Measurements from ENCODE around the gene ABL1. TPM values are rescaled to one million over a fixed set of nuclear protein-coding genes. Genes with fewer than 3 reads are reported as not detected.

Gene ABL1
- total RNA-seq, 2 experiments from 2014 or later = 31.7 to 34.1 TPM

- Mint-ChIP-seq H3K4me3 (no peak overlapping the region), H3K27ac (no peak overlapping the region), H3K27me3 (ENCODE audit: low read depth) (peaks cover 2% of the 10 kb centered on the region), H3K9me3 (ENCODE audit: insufficient read depth) (no peaks in the 10 kb centered on the region), H3K4me1 (ENCODE audit: low read depth) (no peaks in the 10 kb centered on the region), H3K36me3 (ENCODE audit: low read depth) (no peaks in the 10 kb centered on the region)
- DNase-seq (no peak), ATAC-seq (no peak)
- ChIA-PET POLR2A (no interaction called here), CTCF (no interaction called here)
These were observed 62.9 kb downstream of the ABL1 start for GRCh38 chr9:130897848-130898551.

GRCh38 chr9:130898552-130898852, 63.4 kb downstream of the ABL1 start:
- peaks cover 2% of the 10 kb centered on the region for H3K27me3 Mint-ChIP-seq (ENCODE audit: low read depth)
- H3K4me1 Mint-ChIP-seq (ENCODE audit: low read depth) = no peaks in the 10 kb centered on the region
- no peak overlapping the region for H3K4me3 Mint-ChIP-seq
- H3K36me3 Mint-ChIP-seq (ENCODE audit: low read depth) = no peaks in the 10 kb centered on the region
- no peaks in the 10 kb centered on the region for H3K9me3 Mint-ChIP-seq (ENCODE audit: insufficient read depth)
- DNase-seq (no peak), ATAC-seq (no peak)
- CTCF ChIA-PET = no interaction called here
- no peak overlapping the region for H3K27ac Mint-ChIP-seq
- POLR2A ChIA-PET = no interaction called here

- DNase-seq (no peak), ATAC-seq (no peak)
- Mint-ChIP-seq H3K4me3 (no peak overlapping the region), H3K27me3 (ENCODE audit: low read depth) (peaks cover 2% of the 10 kb centered on the region), H3K4me1 (ENCODE audit: low read depth) (no peaks in the 10 kb centered on the region), H3K27ac (no peak overlapping the region), H3K36me3 (ENCODE audit: low read depth) (no peaks in the 10 kb centered on the region), H3K9me3 (ENCODE audit: insufficient read depth) (no peaks in the 10 kb centered on the region)
- CTCF ChIA-PET = no interaction called here
- POLR2A ChIA-PET = no interaction called here
These were observed 64.1 kb downstream of the ABL1 start for GRCh38 chr9:130899051-130899748.

- Mint-ChIP-seq H3K9me3 (ENCODE audit: insufficient read depth) (no peaks in the 10 kb centered on the region), H3K4me1 (ENCODE audit: low read depth) (no peaks in the 10 kb centered on the region), H3K36me3 (ENCODE audit: low read depth) (no peaks in the 10 kb centered on the region), H3K4me3 (no peak overlapping the region), H3K27ac (no peak overlapping the region), H3K27me3 (ENCODE audit: low read depth) (peaks cover 2% of the 10 kb centered on the region)
- no peak for DNase-seq
- POLR2A ChIA-PET = no interaction called here
- CTCF ChIA-PET = no interaction called here
- no peak for ATAC-seq
These were observed 65.8 kb downstream of the ABL1 start for GRCh38 chr9:130900701-130901497.

- ChIA-PET POLR2A (no interaction called here), CTCF (no interaction called here)
- no peak overlapping the region for H3K4me3 Mint-ChIP-seq
- no peaks in the 10 kb centered on the region for H3K36me3 Mint-ChIP-seq (ENCODE audit: low read depth)
- no peak overlapping the region for H3K27ac Mint-ChIP-seq
- no peak for DNase-seq
- no peaks in the 10 kb centered on the region for H3K9me3 Mint-ChIP-seq (ENCODE audit: insufficient read depth)
- no peak for ATAC-seq
- peaks cover 2% of the 10 kb centered on the region for H3K27me3 Mint-ChIP-seq (ENCODE audit: low read depth)
- H3K4me1 Mint-ChIP-seq (ENCODE audit: low read depth) = no peaks in the 10 kb centered on the region
These were observed 66.6 kb downstream of the ABL1 start for GRCh38 chr9:130901498-130902203.

GRCh38 chr9:130902204-130903185, 67.4 kb downstream of the ABL1 start:
- no peak overlapping the region for H3K4me3 Mint-ChIP-seq
- no peaks in the 10 kb centered on the region for H3K36me3 Mint-ChIP-seq (ENCODE audit: low read depth)
- ChIA-PET CTCF (no interaction called here), POLR2A (no interaction called here)
- H3K9me3 Mint-ChIP-seq (ENCODE audit: insufficient read depth) = no peaks in the 10 kb centered on the region
- H3K27ac Mint-ChIP-seq = no peak overlapping the region
- ATAC-seq = no peak
- H3K4me1 Mint-ChIP-seq (ENCODE audit: low read depth) = no peaks in the 10 kb centered on the region
- peaks cover 2% of the 10 kb centered on the region for H3K27me3 Mint-ChIP-seq (ENCODE audit: low read depth)
- no peak for DNase-seq

GRCh38 chr9:130903194-130904069, 68.4 kb downstream of the ABL1 start:
- POLR2A ChIA-PET = no interaction called here
- Mint-ChIP-seq H3K27me3 (ENCODE audit: low read depth) (peaks cover 2% of the 10 kb centered on the region), H3K4me1 (ENCODE audit: low read depth) (no peaks in the 10 kb centered on the region), H3K9me3 (ENCODE audit: insufficient read depth) (no peaks in the 10 kb centered on the region), H3K27ac (no peak overlapping the region), H3K36me3 (ENCODE audit: low read depth) (no peaks in the 10 kb centered on the region), H3K4me3 (no peak overlapping the region)
- no peak for DNase-seq
- CTCF ChIA-PET = no interaction called here
- ATAC-seq = no peak

- no peak overlapping the region for H3K27ac Mint-ChIP-seq
- DNase-seq (no peak), ATAC-seq (no peak)
- no peaks in the 10 kb centered on the region for H3K36me3 Mint-ChIP-seq (ENCODE audit: low read depth)
- H3K4me1 Mint-ChIP-seq (ENCODE audit: low read depth) = no peaks in the 10 kb centered on the region
- CTCF ChIA-PET = no interaction called here
- no peaks in the 10 kb centered on the region for H3K9me3 Mint-ChIP-seq (ENCODE audit: insufficient read depth)
- no peak overlapping the region for H3K4me3 Mint-ChIP-seq
- peaks cover 2% of the 10 kb centered on the region for H3K27me3 Mint-ChIP-seq (ENCODE audit: low read depth)
- POLR2A ChIA-PET = no interaction called here
These were observed 69.3 kb downstream of the ABL1 start for GRCh38 chr9:130904070-130905044.

GRCh38 chr9:130905125-130905901, 70.3 kb downstream of the ABL1 start:
- no peak for ATAC-seq
- no peak for DNase-seq
- POLR2A ChIA-PET = no interaction called here
- Mint-ChIP-seq H3K27me3 (ENCODE audit: low read depth) (peaks cover 2% of the 10 kb centered on the region), H3K4me1 (ENCODE audit: low read depth) (no peaks in the 10 kb centered on the region), H3K4me3 (no peak overlapping the region), H3K27ac (no peak overlapping the region), H3K9me3 (ENCODE audit: insufficient read depth) (no peaks in the 10 kb centered on the region), H3K36me3 (ENCODE audit: low read depth) (no peaks in the 10 kb centered on the region)
- CTCF ChIA-PET = no interaction called here

Data from activated CD8-positive, alpha-beta T cell treated with anti-CD3 and anti-CD28 coated beads, Interleukin-2, amount 10 ng/mL, durations not matched to agents 7 days and 5 days (primary cell).